Endodermal cell (in vitro differentiated cells): ENCODE measurements around the gene MPPE1. TPM values are rescaled to one million over a fixed set of nuclear protein-coding genes. Genes with fewer than 3 reads are reported as not detected.

ENCODE experiments used
- DNase-seq: peaks from one replicate; pipeline ENCODE4 v3.0.0-alpha.2; 2017
- H3K27ac ChIP-seq: 2 replicates; pipeline ENCODE4 v1.5.1; 2013; ENCODE audit warnings: mild to moderate bottlenecking, low read depth, low read length, moderate library complexity
- H3K27me3 ChIP-seq: 2 replicates; pipeline ENCODE4 v1.6.1; 2013; ENCODE audit warnings: mild to moderate bottlenecking, low read length, moderate library complexity; ENCODE audit not compliant: insufficient read depth, control insufficient read depth, poor library complexity, severe bottlenecking
- H3K36me3 ChIP-seq: 2 replicates; pipeline ENCODE4 v1.7.0; 2013; ENCODE audit warnings: mild to moderate bottlenecking, low read length, moderate library complexity; ENCODE audit not compliant: control insufficient read depth, insufficient read depth
- H3K4me1 ChIP-seq: one replicate; pipeline ENCODE4 v1.7.0; 2013; ENCODE audit warnings: low read length; ENCODE audit not compliant: control insufficient read depth, insufficient read depth
- H3K4me3 ChIP-seq: 2 replicates; pipeline ENCODE4 v1.5.1; 2013; ENCODE audit warnings: mild to moderate bottlenecking, low read length, moderate library complexity
- H3K9ac ChIP-seq: 2 replicates; pipeline ENCODE4 v1.6.1; 2013; ENCODE audit warnings: mild to moderate bottlenecking, low read length, moderate library complexity; ENCODE audit not compliant: poor library complexity, severe bottlenecking; ENCODE audit errors: extremely low read depth
- H3K9me3 ChIP-seq: 2 replicates; pipeline ENCODE4 v1.6.1; 2013; ENCODE audit warnings: mild to moderate bottlenecking, low read length, moderate library complexity; ENCODE audit not compliant: control insufficient read depth
- H3K27ac Mint-ChIP-seq: 2 replicates; pipeline ENCODE4 v1.8.0; 2020; ENCODE audit warnings: mixed read lengths
- H3K27me3 Mint-ChIP-seq: 2 replicates; pipeline ENCODE4 v1.8.0; 2021; ENCODE audit warnings: mild to moderate bottlenecking, mixed read lengths; ENCODE audit not compliant: insufficient read depth
- H3K36me3 Mint-ChIP-seq: 2 replicates; pipeline ENCODE4 v1.8.0; 2020; ENCODE audit warnings: low read depth, mixed read lengths
- H3K4me1 Mint-ChIP-seq: 2 replicates; pipeline ENCODE4 v1.8.0; 2020; ENCODE audit warnings: mixed read lengths
- H3K4me3 Mint-ChIP-seq: 2 replicates; pipeline ENCODE4 v1.8.0; 2020; ENCODE audit warnings: mild to moderate bottlenecking, moderate library complexity, mixed read lengths
- H3K9me3 Mint-ChIP-seq: 2 replicates; pipeline ENCODE4 v1.8.0; 2020; ENCODE audit warnings: mild to moderate bottlenecking, mixed read lengths
- CTCF ChIP-seq: fragments of 200-600 bp; sonication (generic); conservative IDR thresholded peaks from 2 replicates; pipeline ENCODE4 v1.5.0; 2021; ENCODE audit warnings: antibody characterized with exemption, mild to moderate bottlenecking
- WGBS, 2 experiments: methylation state at CpG; one replicate each; pipeline versions ENCODE4 v1.1.5 to v1.1.7; 2013; ENCODE audit warnings: missing lambda C conversion rate in 2 of 2, mixed read lengths in 1 of 2; ENCODE audit not compliant: insufficient coverage in 1 of 2, insufficient read length in 1 of 2; 5-methylcytosine and 5-hydroxymethylcytosine counted together
- total RNA-seq, 2 donors: library from RNA; stranded (reverse); fragmentation: NEBNext Ultra II Directional in 1 of 2; extraction: Animal tissue kit (Norgen Biotek cat#: 25700) in 1 of 2; gene quantifications; 2 replicates in 1 of 2; 3 replicates in 1 of 2; pipeline ENCODE4 v1.2.1, GENCODE V29; 2021

The MPPE1 gene
- total RNA-seq, 2 donors from 2014 or later = 27.3 to 33.5 TPM

- Histone ChIP-seq H3K27ac (no peak overlapping the region), H3K4me1 (peaks cover 11% of the 10 kb centered on the region), H3K4me3 (no peak overlapping the region), H3K9me3 (peaks cover 3% of the 10 kb centered on the region), H3K9ac (no peak overlapping the region), H3K36me3 (peaks cover 63% of the 10 kb centered on the region), H3K27me3 (no peaks in the 10 kb centered on the region)
- Mint-ChIP-seq H3K4me1 (peaks cover 7% of the 10 kb centered on the region), H3K4me3 (no peak overlapping the region), H3K9me3 (peaks cover 3% of the 10 kb centered on the region), H3K27me3 (no peaks in the 10 kb centered on the region), H3K36me3 (peaks cover 62% of the 10 kb centered on the region), H3K27ac (peak overlapping the region; percentile 32)
- WGBS, 2 experiments = 90 to 96% methylated on average over 26 to 30 of the region's 30 CpGs
- DNase-seq = peak; percentile 62
- no peak for TF ChIP-seq CTCF
Observed at GRCh38 chr18:11880586-11881304, 27.4 kb downstream of the MPPE1 start.

GRCh38 chr18:11877497-11878135 is 30.5 kb downstream of the MPPE1 start:
- no peak overlapping the region for H3K4me3 ChIP-seq
- no peak for DNase-seq
- TF ChIP-seq CTCF = no peak
- peak overlapping the region; percentile 26 for H3K27ac Mint-ChIP-seq
- H3K9ac ChIP-seq = no peak overlapping the region
- H3K27ac ChIP-seq = no peak overlapping the region
- peaks cover 7% of the 10 kb centered on the region for H3K4me1 Mint-ChIP-seq
- peaks cover 75% of the 10 kb centered on the region for H3K36me3 Mint-ChIP-seq
- peaks cover 14% of the 10 kb centered on the region for H3K9me3 Mint-ChIP-seq
- no peak overlapping the region for H3K4me3 Mint-ChIP-seq
- no peaks in the 10 kb centered on the region for H3K27me3 Mint-ChIP-seq
- peaks cover 18% of the 10 kb centered on the region for H3K9me3 ChIP-seq
- WGBS, 2 experiments = 96 to 100% methylated on average over 10 of the region's 10 CpGs
- H3K36me3 ChIP-seq = peaks cover 60% of the 10 kb centered on the region
- H3K4me1 ChIP-seq = peaks cover 11% of the 10 kb centered on the region
- H3K27me3 ChIP-seq = no peaks in the 10 kb centered on the region

GRCh38 chr18:11874676-11875075 is 33.4 kb downstream of the MPPE1 start:
- H3K36me3 Mint-ChIP-seq = peaks cover 67% of the 10 kb centered on the region
- Histone ChIP-seq H3K9ac (no peak overlapping the region), H3K4me1 (peaks cover 2% of the 10 kb centered on the region), H3K36me3 (peaks cover 57% of the 10 kb centered on the region), H3K9me3 (peaks cover 18% of the 10 kb centered on the region), H3K27me3 (no peaks in the 10 kb centered on the region), H3K27ac (no peak overlapping the region), H3K4me3 (no peak overlapping the region)
- WGBS, 2 experiments = 97% methylated on average over 3 to 8 of the region's 8 CpGs
- no peak overlapping the region for H3K4me3 Mint-ChIP-seq
- DNase-seq = peak; percentile 21
- H3K27ac Mint-ChIP-seq = no peak overlapping the region
- peaks cover 14% of the 10 kb centered on the region for H3K9me3 Mint-ChIP-seq
- no peaks in the 10 kb centered on the region for H3K27me3 Mint-ChIP-seq
- no peaks in the 10 kb centered on the region for H3K4me1 Mint-ChIP-seq
- TF ChIP-seq CTCF = no peak
